GM18861 (cell line): ENCODE results near the gene SESN1.
"Not testable (repeated sequence)": the region's sequence is repeated elsewhere in the genome, so short reads cannot be mapped to it uniquely, and the experiment has no call there.

Experiments
- ATAC-seq: cut with Tn5 transposase; IDR thresholded peaks from one replicate; pipeline ENCODE4 v1.9.1; 2021; ENCODE audit not compliant: unreplicated experiment

The SESN1 gene

GRCh38 chr6:109095036-109095834, 589 bp upstream of the SESN1 start, which contains the start of gene CEP57L1:
TSS of gene CEP57L1 (plus strand) at chr6:109095507. CDS start at chr6:109145222, 49,715 bp downstream.
- ATAC-seq = peak; percentile 71

GRCh38 chr6:109093732-109094415, 772 bp downstream of the SESN1 start:
- no peak for ATAC-seq

- ATAC-seq = no peak
Measured at GRCh38 chr6:109092074-109092473, 2.6 kb downstream of the SESN1 start.

- ATAC-seq = no peak
Measured at GRCh38 chr6:109091314-109092024, 3.2 kb downstream of the SESN1 start.

GRCh38 chr6:109088995-109089394, 5.7 kb downstream of the SESN1 start:
- ATAC-seq = no peak

GRCh38 chr6:109087661-109088264, 6.9 kb downstream of the SESN1 start:
- ATAC-seq = no peak

- ATAC-seq = not testable (repeated sequence)
Measured at GRCh38 chr6:109084146-109084545, 10.5 kb downstream of the SESN1 start.

GRCh38 chr6:109083657-109084056, 11.0 kb downstream of the SESN1 start:
- no peak for ATAC-seq

GRCh38 chr6:109082188-109082577, 12.5 kb downstream of the SESN1 start:
- no peak for ATAC-seq

- ATAC-seq = no peak
Measured at GRCh38 chr6:109081516-109082187, 13.0 kb downstream of the SESN1 start.

GRCh38 chr6:109081026-109081425, 13.6 kb downstream of the SESN1 start:
- ATAC-seq = no peak

GRCh38 chr6:109079981-109080380, 14.7 kb downstream of the SESN1 start:
- no peak for ATAC-seq

GRCh38 chr6:109076377-109076776, 18.3 kb downstream of the SESN1 start:
- no peak for ATAC-seq

GRCh38 chr6:109075934-109076333, 18.7 kb downstream of the SESN1 start:
- ATAC-seq = no peak

- no peak for ATAC-seq
Measured at GRCh38 chr6:109074133-109074415, 20.6 kb downstream of the SESN1 start.

- no peak for ATAC-seq
Measured at GRCh38 chr6:109073344-109074132, 21.1 kb downstream of the SESN1 start.

GRCh38 chr6:109071125-109071917, 23.3 kb downstream of the SESN1 start:
- ATAC-seq = no peak

- no peak for ATAC-seq
Measured at GRCh38 chr6:109069746-109070145, 24.9 kb downstream of the SESN1 start.

GRCh38 chr6:109062767-109063352, 31.8 kb downstream of the SESN1 start:
- no peak for ATAC-seq
